KMS-11 (cell line): ENCODE data around the gene LRRC47.

Experiments
- H2AFZ ChIP-seq: fragments of 200-600 bp; sonication (generic); 2 replicates; pipeline ENCODE4 v1.6.1; 2016; ENCODE audit warnings: antibody characterized with exemption, mixed run types, low read depth
- H3K27ac ChIP-seq: fragments of 200-600 bp; sonication (generic); 2 replicates; pipeline ENCODE4 v1.6.1; 2016; ENCODE audit warnings: mild to moderate bottlenecking, mixed run types
- H3K27me3 ChIP-seq: fragments of 200-600 bp; sonication (generic); 2 replicates; pipeline ENCODE4 v1.6.1; 2017; ENCODE audit warnings: mild to moderate bottlenecking, low read depth, mixed run types, moderate library complexity; ENCODE audit not compliant: insufficient read depth
- H3K36me3 ChIP-seq: fragments of 200-600 bp; sonication (generic); 2 replicates; pipeline ENCODE4 v1.6.1; 2017; ENCODE audit warnings: mild to moderate bottlenecking, mixed run types; ENCODE audit not compliant: insufficient read depth
- H3K4me1 ChIP-seq: fragments of 200-600 bp; sonication (generic); 2 replicates; pipeline ENCODE4 v1.6.1; 2016; ENCODE audit warnings: mild to moderate bottlenecking, low read depth, mixed run types; ENCODE audit not compliant: poor library complexity, severe bottlenecking
- H3K4me2 ChIP-seq: fragments of 200-600 bp; sonication (generic); 2 replicates; pipeline ENCODE4 v1.7.0; 2016; ENCODE audit warnings: mild to moderate bottlenecking, mixed run types
- H3K4me3 ChIP-seq: fragments of 200-600 bp; sonication (generic); IDR thresholded peaks from 2 replicates; pipeline ENCODE4 v1.6.1; 2017; ENCODE audit warnings: low read depth, low read length, mixed read lengths; ENCODE audit not compliant: insufficient read depth
- H3K79me2 ChIP-seq: fragments of 200-600 bp; sonication (generic); 2 replicates; pipeline ENCODE4 v1.6.1; 2016; ENCODE audit warnings: low read depth, mixed run types; ENCODE audit not compliant: insufficient read depth
- H3K9ac ChIP-seq: fragments of 200-600 bp; sonication (generic); 2 replicates; pipeline ENCODE4 v1.6.1; 2016; ENCODE audit warnings: mild to moderate bottlenecking, mixed run types
- H4K20me1 ChIP-seq: fragments of 200-600 bp; sonication (generic); 2 replicates; pipeline ENCODE4 v1.6.1; 2016; ENCODE audit warnings: mild to moderate bottlenecking, mixed run types; ENCODE audit not compliant: insufficient read depth
- TF ChIP-seq, protein P1 (sequence below): fragments of 200-600 bp; sonication (generic); conservative IDR thresholded peaks from 2 replicates; pipeline ENCODE4 v1.6.1; 2017; ENCODE audit warnings: low read depth, mild to moderate bottlenecking, antibody characterized with exemption, low read length, moderate library complexity, mixed read lengths

LRRC47 gene

GRCh38 chr1:3740042-3740441 is 56.3 kb downstream of the LRRC47 start:
- H3K4me1 ChIP-seq = no peaks in the 10 kb centered on the region
- no peak overlapping the region for H3K4me2 ChIP-seq
- H3K27ac ChIP-seq = no peak overlapping the region
- no peak overlapping the region for H2AFZ ChIP-seq
- no peaks in the 10 kb centered on the region for H4K20me1 ChIP-seq
- H3K36me3 ChIP-seq = no peaks in the 10 kb centered on the region
- TF ChIP-seq, protein P1, sequence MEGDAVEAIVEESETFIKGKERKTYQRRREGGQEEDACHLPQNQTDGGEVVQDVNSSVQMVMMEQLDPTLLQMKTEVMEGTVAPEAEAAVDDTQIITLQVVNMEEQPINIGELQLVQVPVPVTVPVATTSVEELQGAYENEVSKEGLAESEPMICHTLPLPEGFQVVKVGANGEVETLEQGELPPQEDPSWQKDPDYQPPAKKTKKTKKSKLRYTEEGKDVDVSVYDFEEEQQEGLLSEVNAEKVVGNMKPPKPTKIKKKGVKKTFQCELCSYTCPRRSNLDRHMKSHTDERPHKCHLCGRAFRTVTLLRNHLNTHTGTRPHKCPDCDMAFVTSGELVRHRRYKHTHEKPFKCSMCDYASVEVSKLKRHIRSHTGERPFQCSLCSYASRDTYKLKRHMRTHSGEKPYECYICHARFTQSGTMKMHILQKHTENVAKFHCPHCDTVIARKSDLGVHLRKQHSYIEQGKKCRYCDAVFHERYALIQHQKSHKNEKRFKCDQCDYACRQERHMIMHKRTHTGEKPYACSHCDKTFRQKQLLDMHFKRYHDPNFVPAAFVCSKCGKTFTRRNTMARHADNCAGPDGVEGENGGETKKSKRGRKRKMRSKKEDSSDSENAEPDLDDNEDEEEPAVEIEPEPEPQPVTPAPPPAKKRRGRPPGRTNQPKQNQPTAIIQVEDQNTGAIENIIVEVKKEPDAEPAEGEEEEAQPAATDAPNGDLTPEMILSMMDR = no peak
- no peaks in the 10 kb centered on the region for H3K79me2 ChIP-seq
- H3K4me3 ChIP-seq = no peak overlapping the region
- H3K9ac ChIP-seq = no peak overlapping the region
- peaks cover 100% of the 10 kb centered on the region for H3K27me3 ChIP-seq

- no peak overlapping the region for H3K4me3 ChIP-seq
- H2AFZ ChIP-seq = no peak overlapping the region
- no peak overlapping the region for H3K27ac ChIP-seq
- no peaks in the 10 kb centered on the region for H3K4me1 ChIP-seq
- no peaks in the 10 kb centered on the region for H3K79me2 ChIP-seq
- no peak overlapping the region for H3K9ac ChIP-seq
- no peaks in the 10 kb centered on the region for H4K20me1 ChIP-seq
- TF ChIP-seq, protein P1 = no peak
- no peak overlapping the region for H3K4me2 ChIP-seq
- peaks cover 98% of the 10 kb centered on the region for H3K27me3 ChIP-seq
- no peaks in the 10 kb centered on the region for H3K36me3 ChIP-seq
These were observed 57.4 kb downstream of the LRRC47 start for GRCh38 chr1:3738943-3739342.

- H3K9ac ChIP-seq = no peak overlapping the region
- no peak overlapping the region for H3K4me2 ChIP-seq
- H3K36me3 ChIP-seq = no peaks in the 10 kb centered on the region
- no peak overlapping the region for H3K27ac ChIP-seq
- H3K79me2 ChIP-seq = no peaks in the 10 kb centered on the region
- H4K20me1 ChIP-seq = no peaks in the 10 kb centered on the region
- H3K4me1 ChIP-seq = no peaks in the 10 kb centered on the region
- H3K4me3 ChIP-seq = no peak overlapping the region
- peaks cover 98% of the 10 kb centered on the region for H3K27me3 ChIP-seq
- H2AFZ ChIP-seq = no peak overlapping the region
- TF ChIP-seq, protein P1 = no peak
These were observed 59.6 kb downstream of the LRRC47 start for GRCh38 chr1:3736708-3737107.

GRCh38 chr1:3736131-3736561 is 60.2 kb downstream of the LRRC47 start:
- no peak overlapping the region for H3K27ac ChIP-seq

More at GRCh38 chr1:3736131-3736561, 60.2 kb downstream of the LRRC47 start:
- Histone ChIP-seq H4K20me1 (no peaks in the 10 kb centered on the region), H3K79me2 (no peaks in the 10 kb centered on the region), H2AFZ (no peak overlapping the region), H3K36me3 (no peaks in the 10 kb centered on the region), H3K4me1 (no peaks in the 10 kb centered on the region), H3K27me3 (peaks cover 98% of the 10 kb centered on the region), H3K4me2 (no peak overlapping the region), H3K9ac (no peak overlapping the region), H3K4me3 (no peak overlapping the region)
- TF ChIP-seq, protein P1 = no peak
